Stimulated activated CD4-positive, alpha-beta T cell treated with anti-CD3 and anti-CD28 coated beads, Interleukin-4, amount 100 ng/mL, for 4 hours (primary cell): ENCODE results near the gene DDR1.
"Not testable (repeated sequence)": the region's sequence is repeated elsewhere in the genome, so short reads cannot be mapped to it uniquely, and the experiment has no call there.

Experiments used
- DNase-seq, 2 experiments: peaks; one replicate each; pipeline ENCODE4 v3.0.0-alpha.2; 2020

Gene DDR1

GRCh38 chr6:30894935-30895334 lies 10.6 kb downstream of the DDR1 start:
- DNase-seq: no peak

GRCh38 chr6:30895343-30895742 lies 11.0 kb downstream of the DDR1 start:
- DNase-seq: no peak

- no peak for DNase-seq
Observed at GRCh38 chr6:30896541-30896940, 12.2 kb downstream of the DDR1 start.

GRCh38 chr6:30897882-30898281 lies 13.6 kb downstream of the DDR1 start:
- DNase-seq: no peak

GRCh38 chr6:30898750-30899360 lies 14.5 kb downstream of the DDR1 start:
- no peak for DNase-seq

GRCh38 chr6:30900863-30901417 lies 16.6 kb downstream of the DDR1 start:
- no peak for DNase-seq

GRCh38 chr6:30901436-30901835 lies 17.1 kb downstream of the DDR1 start:
- no peak for DNase-seq

GRCh38 chr6:30902196-30902595 lies 17.9 kb downstream of the DDR1 start:
- not testable (repeated sequence) for DNase-seq

GRCh38 chr6:30902709-30903108 lies 18.4 kb downstream of the DDR1 start:
- no peak for DNase-seq

GRCh38 chr6:30903236-30903635 lies 18.9 kb downstream of the DDR1 start:
- no peak for DNase-seq

- not testable (repeated sequence) for DNase-seq
Observed at GRCh38 chr6:30907290-30907757, 23.0 kb downstream of the DDR1 start.

- DNase-seq: peak; percentile 89 to 97
Observed at GRCh38 chr6:30907758-30908591, 23.7 kb downstream of the DDR1 start, which contains the start of gene GTF2H4. Gene GTF2H4 (plus strand): TSS chr6:30908207.

- no peak for DNase-seq
Observed at GRCh38 chr6:30908700-30909099, 24.4 kb downstream of the DDR1 start.

- not testable (repeated sequence) for DNase-seq
Observed at GRCh38 chr6:30910473-30910872, 26.2 kb downstream of the DDR1 start.

- DNase-seq: no peak
Observed at GRCh38 chr6:30912746-30913520, 28.6 kb downstream of the DDR1 start.

- DNase-seq: no peak
Observed at GRCh38 chr6:30913721-30914075, 29.4 kb downstream of the DDR1 start.

GRCh38 chr6:30914076-30914853 lies 29.9 kb downstream of the DDR1 start, which contains the start of gene VARS2:
Gene VARS2 (plus strand): TSS chr6:30914238. CDS start chr6:30914837, 599 bp downstream.
- DNase-seq: peak; percentile 83 to 86

GRCh38 chr6:30914854-30915590 lies 30.7 kb downstream of the DDR1 start:
- no peak for DNase-seq

- DNase-seq: no peak
Observed at GRCh38 chr6:30915591-30915946, 31.2 kb downstream of the DDR1 start.

- DNase-seq: no peak
Observed at GRCh38 chr6:30917041-30917440, 32.7 kb downstream of the DDR1 start.

- DNase-seq: no peak
Observed at GRCh38 chr6:30917487-30917886, 33.2 kb downstream of the DDR1 start.

- DNase-seq: no peak
Observed at GRCh38 chr6:30918670-30919069, 34.4 kb downstream of the DDR1 start.
